GM23338 (cell line): Measurements from ENCODE around the gene REELD1. TPM values are rescaled to one million over a fixed set of nuclear protein-coding genes. Genes with fewer than 3 reads are reported as not detected.

Experiments used
- ATAC-seq: fragments of 200-7000 bp; cut with Tn5 transposase; 3 replicates; pipeline ENCODE4 v1.9.1; 2020
- DNase-seq: peaks from one replicate; pipeline ENCODE4 v3.0.0-alpha.2; 2015; ENCODE audit warnings: low spot score
- H2AFZ ChIP-seq: fragments of 200-600 bp; sonication (generic); 2 replicates; pipeline ENCODE4 v1.8.0; 2016; ENCODE audit warnings: antibody characterized with exemption, mild to moderate bottlenecking, moderate library complexity
- H3F3A ChIP-seq: fragments of 200-600 bp; sonication (generic); replicated peaks from 2 replicates; pipeline ENCODE4 v1.8.0; 2017; ENCODE audit warnings: antibody characterized with exemption, mixed run types, low read depth
- H3K27ac ChIP-seq: fragments of 200-600 bp; sonication (generic); 2 replicates; pipeline ENCODE4 v1.6.1; 2016; ENCODE audit warnings: low read depth
- H3K27me3 ChIP-seq: fragments of 200-600 bp; sonication (generic); 2 replicates; pipeline ENCODE4 v1.8.0; 2016; ENCODE audit warnings: mild to moderate bottlenecking, mixed run types, moderate library complexity; ENCODE audit not compliant: insufficient read depth
- H3K36me3 ChIP-seq: fragments of 200-600 bp; sonication (generic); 2 replicates; pipeline ENCODE4 v1.8.0; 2016; ENCODE audit warnings: mild to moderate bottlenecking; ENCODE audit not compliant: insufficient read depth
- H3K4me1 ChIP-seq: fragments of 200-600 bp; sonication (generic); 2 replicates; pipeline ENCODE4 v1.8.0; 2016; ENCODE audit warnings: mild to moderate bottlenecking, moderate library complexity; ENCODE audit not compliant: insufficient read depth
- H3K4me2 ChIP-seq: fragments of 200-600 bp; sonication (generic); 2 replicates; pipeline ENCODE4 v1.7.1; 2017; ENCODE audit warnings: mixed run types
- H3K4me3 ChIP-seq: fragments of 200-600 bp; sonication (generic); 2 replicates; pipeline ENCODE4 v1.6.1; 2016; ENCODE audit warnings: mixed run types
- H3K79me2 ChIP-seq: fragments of 200-600 bp; sonication (generic); replicated peaks from 2 replicates; pipeline ENCODE4 v1.8.0; 2017; ENCODE audit warnings: mild to moderate bottlenecking; ENCODE audit not compliant: insufficient read depth
- H3K9me2 ChIP-seq: fragments of 200-600 bp; sonication (generic); 2 replicates; pipeline ENCODE4 v1.8.0; 2017; ENCODE audit not compliant: insufficient read depth
- H4K20me1 ChIP-seq: fragments of 200-600 bp; sonication (generic); replicated peaks from 2 replicates; pipeline ENCODE4 v1.8.0; 2017; ENCODE audit warnings: mild to moderate bottlenecking; ENCODE audit not compliant: insufficient read depth
- H3K27ac Mint-ChIP-seq: 2 replicates; pipeline ENCODE4 v1.8.0; 2020; ENCODE audit warnings: inconsistent platforms, mild to moderate bottlenecking, moderate library complexity, mixed read lengths
- H3K27me3 Mint-ChIP-seq: 3 replicates; pipeline ENCODE4 v1.8.0; 2022; ENCODE audit warnings: low read depth, mild to moderate bottlenecking, moderate library complexity, mixed read lengths, inconsistent platforms; ENCODE audit not compliant: insufficient read depth, poor library complexity
- H3K36me3 Mint-ChIP-seq: 3 replicates; pipeline ENCODE4 v1.8.0; 2021; ENCODE audit warnings: low read depth, mild to moderate bottlenecking, inconsistent platforms, moderate library complexity, mixed read lengths
- H3K4me1 Mint-ChIP-seq: 3 replicates; pipeline ENCODE4 v1.8.0; 2020; ENCODE audit warnings: mild to moderate bottlenecking, inconsistent platforms, mixed read lengths
- H3K4me3 Mint-ChIP-seq: 3 replicates; pipeline ENCODE4 v1.8.0; 2021; ENCODE audit warnings: moderate library complexity, mild to moderate bottlenecking, inconsistent platforms, mixed read lengths
- H3K9me3 Mint-ChIP-seq: 3 replicates; pipeline ENCODE4 v1.8.0; 2020; ENCODE audit warnings: moderate library complexity, mild to moderate bottlenecking, inconsistent platforms, mixed read lengths
- CREB1 ChIP-seq: fragments of 250-450 bp; sonication (Bioruptor Pico); IDR thresholded peaks from 2 replicates; pipeline ENCODE4 v1.5.0; 2020; ENCODE audit warnings: low read depth, mild to moderate bottlenecking, moderate library complexity
- JUNB ChIP-seq: IDR thresholded peaks from one replicate; pipeline ENCODE4 v1.6.1; 2016; ENCODE audit warnings: antibody characterized with exemption; ENCODE audit not compliant: unreplicated experiment
- NANOG ChIP-seq: IDR thresholded peaks from 2 replicates; pipeline ENCODE4 v1.6.1; 2016; ENCODE audit warnings: antibody characterized with exemption, borderline replicate concordance
- POLR2AphosphoS5 ChIP-seq: IDR thresholded peaks from 2 replicates; pipeline ENCODE4 v1.6.1; 2016; ENCODE audit warnings: antibody characterized with exemption, low read depth
- STAT1 ChIP-seq: IDR thresholded peaks from one replicate; pipeline ENCODE4 v1.6.1; 2016; ENCODE audit warnings: antibody characterized with exemption; ENCODE audit not compliant: unreplicated experiment
- ZNF114 ChIP-seq: fragments of 250-450 bp; sonication (Bioruptor Pico); IDR thresholded peaks from 2 replicates; pipeline ENCODE4 v1.5.0; 2020; ENCODE audit warnings: mild to moderate bottlenecking, moderate library complexity
- ZNF331 ChIP-seq: fragments of 250-450 bp; sonication (Bioruptor Pico); IDR thresholded peaks from 2 replicates; pipeline ENCODE4 v1.5.0; 2020; ENCODE audit warnings: low read depth, mild to moderate bottlenecking, moderate library complexity
- polyA plus RNA-seq: library from polyadenylated mRNA; unstranded; fragments of >200 nt; fragmentation: Nextera tagmentation; extraction: Ambion mirVana; gene quantifications from 2 replicates; pipeline ENCODE4 v1.2.1, GENCODE V29; 2016
- total RNA-seq: library from RNA; depleted of rRNA; stranded (reverse); fragments of >200 nt; shearing (Covaris generic); gene quantifications from 2 replicates; pipeline ENCODE4 v1.2.3, GENCODE V29; 2014
- TF ChIP-seq, protein P1 (sequence below), 2 experiments: fragments of 200-600 bp in 1 of 2; sonication (generic) in 1 of 2; conservative IDR thresholded peaks; 2 replicates each; pipeline versions ENCODE4 v1.5.1 to v1.6.1; 2016 to 2017; ENCODE audit warnings: antibody characterized with exemption in 2 of 2, low read depth in 2 of 2, mild to moderate bottlenecking in 2 of 2, moderate library complexity in 1 of 2
- TF ChIP-seq, protein P2 (sequence below): IDR thresholded peaks from 2 replicates; pipeline ENCODE4 v1.6.1; 2016; ENCODE audit warnings: antibody characterized with exemption
- TF ChIP-seq, protein P3 (sequence below): IDR thresholded peaks from one replicate; pipeline ENCODE4 v1.6.1; 2018; ENCODE audit warnings: antibody characterized with exemption; ENCODE audit not compliant: unreplicated experiment
- TF ChIP-seq, protein P4 (sequence below): fragments of 250-450 bp; sonication (Bioruptor Pico); IDR thresholded peaks from 2 replicates; pipeline ENCODE4 v1.5.0; 2020; ENCODE audit warnings: mild to moderate bottlenecking, moderate library complexity

Gene REELD1
- total and polyA plus RNA-seq, 2 experiments from 2014 or later = 0.19 TPM; not detected in 1

DNA sequence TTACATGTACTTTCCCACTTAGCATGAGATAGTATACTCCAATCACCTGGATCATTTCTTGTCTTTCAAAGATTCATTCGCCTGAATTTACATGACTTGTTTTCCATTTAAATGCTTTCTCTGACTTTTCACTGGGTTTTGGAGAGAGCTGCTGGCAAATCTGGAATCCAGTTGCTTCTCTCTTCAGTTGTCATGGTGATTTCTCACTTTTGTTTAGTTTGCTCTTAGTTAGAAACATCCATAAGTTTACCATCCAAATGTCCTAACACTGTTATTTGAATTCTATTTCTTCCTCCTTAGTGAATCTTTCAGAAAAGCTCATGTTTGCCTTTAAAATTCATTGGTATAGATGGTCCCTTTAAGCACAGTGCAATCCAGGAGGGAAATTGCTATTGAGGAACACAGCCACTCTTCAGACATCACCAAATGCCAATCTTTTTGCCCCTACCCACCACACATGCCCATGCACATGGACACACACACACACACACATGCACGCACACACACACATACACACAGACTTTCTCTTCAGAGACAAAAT lies 51.7 kb downstream of the REELD1 start:
- H3F3A ChIP-seq = no peaks in the 10 kb centered on the region
- H3K4me2 ChIP-seq = peak overlapping the region; percentile 1; the same call in 1 of the 2 replicates
- Mint-ChIP-seq H3K27ac (peak overlapping the region; percentile 76), H3K4me3 (no peak overlapping the region), H3K27me3 (peaks cover 2% of the 10 kb centered on the region), H3K36me3 (no peaks in the 10 kb centered on the region), H3K9me3 (no peaks in the 10 kb centered on the region), H3K4me1 (peaks cover 10% of the 10 kb centered on the region)
- ATAC-seq (no peak), DNase-seq (peak; percentile 27)
- H3K4me3 ChIP-seq = no peak overlapping the region
- H3K4me1 ChIP-seq = peaks cover 21% of the 10 kb centered on the region
- H3K36me3 ChIP-seq = no peaks in the 10 kb centered on the region
- H3K79me2 ChIP-seq = no peaks in the 10 kb centered on the region
- H3K27ac ChIP-seq = no peak overlapping the region
- TF ChIP-seq STAT1 = no peak
- no peak for TF ChIP-seq JUNB
- TF ChIP-seq, protein P1, sequence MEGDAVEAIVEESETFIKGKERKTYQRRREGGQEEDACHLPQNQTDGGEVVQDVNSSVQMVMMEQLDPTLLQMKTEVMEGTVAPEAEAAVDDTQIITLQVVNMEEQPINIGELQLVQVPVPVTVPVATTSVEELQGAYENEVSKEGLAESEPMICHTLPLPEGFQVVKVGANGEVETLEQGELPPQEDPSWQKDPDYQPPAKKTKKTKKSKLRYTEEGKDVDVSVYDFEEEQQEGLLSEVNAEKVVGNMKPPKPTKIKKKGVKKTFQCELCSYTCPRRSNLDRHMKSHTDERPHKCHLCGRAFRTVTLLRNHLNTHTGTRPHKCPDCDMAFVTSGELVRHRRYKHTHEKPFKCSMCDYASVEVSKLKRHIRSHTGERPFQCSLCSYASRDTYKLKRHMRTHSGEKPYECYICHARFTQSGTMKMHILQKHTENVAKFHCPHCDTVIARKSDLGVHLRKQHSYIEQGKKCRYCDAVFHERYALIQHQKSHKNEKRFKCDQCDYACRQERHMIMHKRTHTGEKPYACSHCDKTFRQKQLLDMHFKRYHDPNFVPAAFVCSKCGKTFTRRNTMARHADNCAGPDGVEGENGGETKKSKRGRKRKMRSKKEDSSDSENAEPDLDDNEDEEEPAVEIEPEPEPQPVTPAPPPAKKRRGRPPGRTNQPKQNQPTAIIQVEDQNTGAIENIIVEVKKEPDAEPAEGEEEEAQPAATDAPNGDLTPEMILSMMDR (conservative IDR thresholded peaks at IDR 0.05; ENCODE audit: low read depth in 2 of 2) = no peak
- TF ChIP-seq ZNF114 (CRISPR knock-in tag) = no peak
- TF ChIP-seq, protein P2, sequence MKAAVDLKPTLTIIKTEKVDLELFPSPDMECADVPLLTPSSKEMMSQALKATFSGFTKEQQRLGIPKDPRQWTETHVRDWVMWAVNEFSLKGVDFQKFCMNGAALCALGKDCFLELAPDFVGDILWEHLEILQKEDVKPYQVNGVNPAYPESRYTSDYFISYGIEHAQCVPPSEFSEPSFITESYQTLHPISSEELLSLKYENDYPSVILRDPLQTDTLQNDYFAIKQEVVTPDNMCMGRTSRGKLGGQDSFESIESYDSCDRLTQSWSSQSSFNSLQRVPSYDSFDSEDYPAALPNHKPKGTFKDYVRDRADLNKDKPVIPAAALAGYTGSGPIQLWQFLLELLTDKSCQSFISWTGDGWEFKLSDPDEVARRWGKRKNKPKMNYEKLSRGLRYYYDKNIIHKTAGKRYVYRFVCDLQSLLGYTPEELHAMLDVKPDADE = no peak
- TF ChIP-seq CREB1 (CRISPR knock-in tag) = no peak
- TF ChIP-seq NANOG = no peak
- TF ChIP-seq, protein P3, sequence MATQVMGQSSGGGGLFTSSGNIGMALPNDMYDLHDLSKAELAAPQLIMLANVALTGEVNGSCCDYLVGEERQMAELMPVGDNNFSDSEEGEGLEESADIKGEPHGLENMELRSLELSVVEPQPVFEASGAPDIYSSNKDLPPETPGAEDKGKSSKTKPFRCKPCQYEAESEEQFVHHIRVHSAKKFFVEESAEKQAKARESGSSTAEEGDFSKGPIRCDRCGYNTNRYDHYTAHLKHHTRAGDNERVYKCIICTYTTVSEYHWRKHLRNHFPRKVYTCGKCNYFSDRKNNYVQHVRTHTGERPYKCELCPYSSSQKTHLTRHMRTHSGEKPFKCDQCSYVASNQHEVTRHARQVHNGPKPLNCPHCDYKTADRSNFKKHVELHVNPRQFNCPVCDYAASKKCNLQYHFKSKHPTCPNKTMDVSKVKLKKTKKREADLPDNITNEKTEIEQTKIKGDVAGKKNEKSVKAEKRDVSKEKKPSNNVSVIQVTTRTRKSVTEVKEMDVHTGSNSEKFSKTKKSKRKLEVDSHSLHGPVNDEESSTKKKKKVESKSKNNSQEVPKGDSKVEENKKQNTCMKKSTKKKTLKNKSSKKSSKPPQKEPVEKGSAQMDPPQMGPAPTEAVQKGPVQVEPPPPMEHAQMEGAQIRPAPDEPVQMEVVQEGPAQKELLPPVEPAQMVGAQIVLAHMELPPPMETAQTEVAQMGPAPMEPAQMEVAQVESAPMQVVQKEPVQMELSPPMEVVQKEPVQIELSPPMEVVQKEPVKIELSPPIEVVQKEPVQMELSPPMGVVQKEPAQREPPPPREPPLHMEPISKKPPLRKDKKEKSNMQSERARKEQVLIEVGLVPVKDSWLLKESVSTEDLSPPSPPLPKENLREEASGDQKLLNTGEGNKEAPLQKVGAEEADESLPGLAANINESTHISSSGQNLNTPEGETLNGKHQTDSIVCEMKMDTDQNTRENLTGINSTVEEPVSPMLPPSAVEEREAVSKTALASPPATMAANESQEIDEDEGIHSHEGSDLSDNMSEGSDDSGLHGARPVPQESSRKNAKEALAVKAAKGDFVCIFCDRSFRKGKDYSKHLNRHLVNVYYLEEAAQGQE = no peak
- no peak for TF ChIP-seq ZNF331
- TF ChIP-seq POLR2AphosphoS5 = no peak
- TF ChIP-seq, protein P4, sequence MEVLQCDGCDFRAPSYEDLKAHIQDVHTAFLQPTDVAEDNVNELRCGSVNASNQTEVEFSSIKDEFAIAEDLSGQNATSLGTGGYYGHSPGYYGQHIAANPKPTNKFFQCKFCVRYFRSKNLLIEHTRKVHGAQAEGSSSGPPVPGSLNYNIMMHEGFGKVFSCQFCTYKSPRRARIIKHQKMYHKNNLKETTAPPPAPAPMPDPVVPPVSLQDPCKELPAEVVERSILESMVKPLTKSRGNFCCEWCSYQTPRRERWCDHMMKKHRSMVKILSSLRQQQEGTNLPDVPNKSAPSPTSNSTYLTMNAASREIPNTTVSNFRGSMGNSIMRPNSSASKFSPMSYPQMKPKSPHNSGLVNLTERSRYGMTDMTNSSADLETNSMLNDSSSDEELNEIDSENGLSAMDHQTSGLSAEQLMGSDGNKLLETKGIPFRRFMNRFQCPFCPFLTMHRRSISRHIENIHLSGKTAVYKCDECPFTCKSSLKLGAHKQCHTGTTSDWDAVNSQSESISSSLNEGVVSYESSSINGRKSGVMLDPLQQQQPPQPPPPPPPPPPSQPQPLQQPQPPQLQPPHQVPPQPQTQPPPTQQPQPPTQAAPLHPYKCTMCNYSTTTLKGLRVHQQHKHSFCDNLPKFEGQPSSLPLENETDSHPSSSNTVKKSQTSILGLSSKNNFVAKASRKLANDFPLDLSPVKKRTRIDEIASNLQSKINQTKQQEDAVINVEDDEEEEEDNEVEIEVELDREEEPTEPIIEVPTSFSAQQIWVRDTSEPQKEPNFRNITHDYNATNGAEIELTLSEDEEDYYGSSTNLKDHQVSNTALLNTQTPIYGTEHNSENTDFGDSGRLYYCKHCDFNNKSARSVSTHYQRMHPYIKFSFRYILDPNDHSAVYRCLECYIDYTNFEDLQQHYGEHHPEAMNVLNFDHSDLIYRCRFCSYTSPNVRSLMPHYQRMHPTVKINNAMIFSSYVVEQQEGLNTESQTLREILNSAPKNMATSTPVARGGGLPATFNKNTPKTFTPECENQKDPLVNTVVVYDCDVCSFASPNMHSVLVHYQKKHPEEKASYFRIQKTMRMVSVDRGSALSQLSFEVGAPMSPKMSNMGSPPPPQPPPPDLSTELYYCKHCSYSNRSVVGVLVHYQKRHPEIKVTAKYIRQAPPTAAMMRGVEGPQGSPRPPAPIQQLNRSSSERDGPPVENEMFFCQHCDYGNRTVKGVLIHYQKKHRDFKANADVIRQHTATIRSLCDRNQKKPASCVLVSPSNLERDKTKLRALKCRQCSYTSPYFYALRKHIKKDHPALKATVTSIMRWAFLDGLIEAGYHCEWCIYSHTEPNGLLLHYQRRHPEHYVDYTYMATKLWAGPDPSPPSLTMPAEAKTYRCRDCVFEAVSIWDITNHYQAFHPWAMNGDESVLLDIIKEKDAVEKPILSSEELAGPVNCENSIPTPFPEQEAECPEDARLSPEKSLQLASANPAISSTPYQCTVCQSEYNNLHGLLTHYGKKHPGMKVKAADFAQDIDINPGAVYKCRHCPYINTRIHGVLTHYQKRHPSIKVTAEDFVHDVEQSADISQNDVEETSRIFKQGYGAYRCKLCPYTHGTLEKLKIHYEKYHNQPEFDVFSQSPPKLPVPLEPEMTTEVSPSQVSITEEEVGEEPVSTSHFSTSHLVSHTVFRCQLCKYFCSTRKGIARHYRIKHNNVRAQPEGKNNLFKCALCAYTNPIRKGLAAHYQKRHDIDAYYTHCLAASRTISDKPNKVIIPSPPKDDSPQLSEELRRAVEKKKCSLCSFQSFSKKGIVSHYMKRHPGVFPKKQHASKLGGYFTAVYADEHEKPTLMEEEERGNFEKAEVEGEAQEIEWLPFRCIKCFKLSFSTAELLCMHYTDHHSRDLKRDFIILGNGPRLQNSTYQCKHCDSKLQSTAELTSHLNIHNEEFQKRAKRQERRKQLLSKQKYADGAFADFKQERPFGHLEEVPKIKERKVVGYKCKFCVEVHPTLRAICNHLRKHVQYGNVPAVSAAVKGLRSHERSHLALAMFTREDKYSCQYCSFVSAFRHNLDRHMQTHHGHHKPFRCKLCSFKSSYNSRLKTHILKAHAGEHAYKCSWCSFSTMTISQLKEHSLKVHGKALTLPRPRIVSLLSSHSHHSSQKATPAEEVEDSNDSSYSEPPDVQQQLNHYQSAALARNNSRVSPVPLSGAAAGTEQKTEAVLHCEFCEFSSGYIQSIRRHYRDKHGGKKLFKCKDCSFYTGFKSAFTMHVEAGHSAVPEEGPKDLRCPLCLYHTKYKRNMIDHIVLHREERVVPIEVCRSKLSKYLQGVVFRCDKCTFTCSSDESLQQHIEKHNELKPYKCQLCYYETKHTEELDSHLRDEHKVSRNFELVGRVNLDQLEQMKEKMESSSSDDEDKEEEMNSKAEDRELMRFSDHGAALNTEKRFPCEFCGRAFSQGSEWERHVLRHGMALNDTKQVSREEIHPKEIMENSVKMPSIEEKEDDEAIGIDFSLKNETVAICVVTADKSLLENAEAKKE (CRISPR knock-in tag) = no peak
- no peaks in the 10 kb centered on the region for H4K20me1 ChIP-seq
- H3K9me2 ChIP-seq = peaks cover 9% of the 10 kb centered on the region
- H2AFZ ChIP-seq = no peak overlapping the region
- H3K27me3 ChIP-seq = no peaks in the 10 kb centered on the region
